HepG2 (cell line): Measurements from ENCODE around the gene PLEKHG4. TPM values are rescaled to one million over a fixed set of nuclear protein-coding genes. Genes with fewer than 3 reads are reported as not detected.

Source experiments
- AGO2 ChIP-seq: fragments of 200-400 bp; formaldehyde crosslinking; optimal IDR thresholded peaks from 2 replicates; pipeline ENCODE3; 2017; ENCODE audit warnings: mild to moderate bottlenecking, low read depth, low read length, moderate library complexity
- HNRNPL ChIP-seq: fragments of 200-400 bp; formaldehyde crosslinking; IDR thresholded peaks from 2 replicates; pipeline ENCODE4 v1.6.1; 2017; ENCODE audit warnings: mild to moderate bottlenecking, low read depth, low read length
- MATR3 ChIP-seq: sonication (generic); formaldehyde crosslinking; IDR thresholded peaks from 2 replicates; pipeline ENCODE4 v1.4.0; 2020; ENCODE audit warnings: missing genetic modification reagents
- MEIS2 ChIP-seq: sonication (generic); formaldehyde crosslinking; IDR thresholded peaks from 2 replicates; pipeline ENCODE4 v1.9.0; 2021; ENCODE audit warnings: mild to moderate bottlenecking, missing genetic modification reagents
- NFAT5 ChIP-seq: sonication (generic); formaldehyde crosslinking; IDR thresholded peaks from 2 replicates; pipeline ENCODE4 v1.4.0; 2020; ENCODE audit warnings: missing genetic modification reagents
- NFKB2 ChIP-seq: sonication (generic); formaldehyde crosslinking; IDR thresholded peaks from 2 replicates; pipeline ENCODE4 v1.4.0; 2020; ENCODE audit warnings: missing genetic modification reagents, borderline replicate concordance
- POGK ChIP-seq: sonication (generic); formaldehyde crosslinking; conservative IDR thresholded peaks from 2 replicates; pipeline ENCODE4 v1.8.0; 2022; ENCODE audit warnings: mild to moderate bottlenecking, moderate library complexity, missing genetic modification reagents
- RBM39 ChIP-seq: fragments of 200-400 bp; formaldehyde crosslinking; IDR thresholded peaks from one replicate; pipeline ENCODE4 v1.6.1; 2018; ENCODE audit warnings: antibody characterized with exemption, mild to moderate bottlenecking, low read depth, low read length; ENCODE audit not compliant: poor library complexity, severe bottlenecking
- SIX4 ChIP-seq: sonication (generic); formaldehyde crosslinking; IDR thresholded peaks from 2 replicates; pipeline ENCODE4 v1.4.0; 2020; ENCODE audit warnings: missing genetic modification reagents
- ZBTB34 ChIP-seq: sonication (generic); formaldehyde crosslinking; IDR thresholded peaks from 2 replicates; pipeline ENCODE4 v1.8.0; 2022; ENCODE audit warnings: mild to moderate bottlenecking, missing genetic modification reagents
- ZHX1 ChIP-seq: sonication (generic); formaldehyde crosslinking; IDR thresholded peaks from 2 replicates; pipeline ENCODE4 v1.8.1; 2022; ENCODE audit warnings: low read depth, mild to moderate bottlenecking, missing genetic modification reagents
- ZNF251 ChIP-seq: sonication (generic); formaldehyde crosslinking; IDR thresholded peaks from 2 replicates; pipeline ENCODE4 v1.9.0; 2021; ENCODE audit warnings: mild to moderate bottlenecking, missing genetic modification reagents
- ZNF572 ChIP-seq: sonication (generic); formaldehyde crosslinking; IDR thresholded peaks from 2 replicates; pipeline ENCODE4 v1.5.1; 2020; ENCODE audit warnings: mild to moderate bottlenecking, missing genetic modification reagents
- ZNF746 ChIP-seq: sonication (generic); formaldehyde crosslinking; IDR thresholded peaks from 2 replicates; pipeline ENCODE4 v1.8.0; 2022; ENCODE audit warnings: mild to moderate bottlenecking, missing genetic modification reagents
- ZNF788 ChIP-seq: sonication (generic); formaldehyde crosslinking; IDR thresholded peaks from 2 replicates; pipeline ENCODE4 v1.5.0; 2020; ENCODE audit warnings: mild to moderate bottlenecking, missing genetic modification reagents, borderline replicate concordance
- ZSCAN25 ChIP-seq: sonication (generic); formaldehyde crosslinking; IDR thresholded peaks from 2 replicates; pipeline ENCODE4 v1.8.0; 2022; ENCODE audit warnings: mild to moderate bottlenecking, missing genetic modification reagents
- polyA plus RNA-seq, 8 experiments: library from polyadenylated mRNA; depleted of rRNA in 3 of 8; stranded (reverse) in 7 of 8; unstranded in 1 of 8; fragments of >200 nt; fragmentation: Illumina TruSeq in 4 of 8; extraction: Trizol in 4 of 8; gene quantifications; 2 replicates each; pipeline versions ENCODE4 v1.2.1 to v1.2.3, GENCODE V29; 2011 to 2016; ENCODE audit warnings: low read depth in 4 of 8, missing spikeins in 1 of 8, mixed read lengths in 1 of 8; ENCODE audit not compliant: insufficient read depth in 1 of 8
- total RNA-seq, 5 experiments: library from RNA; depleted of rRNA; stranded (reverse); fragments of >200 nt; fragmentation: Illumina TruSeq; extraction: Trizol; gene quantifications; 2 replicates each; pipeline ENCODE4 v1.2.3, GENCODE V29; 2016; ENCODE audit warnings: low read depth in 1 of 5

The PLEKHG4 gene
- total and polyA plus RNA-seq, 2 of the 13 experiments (the other 11 are each of a cell fraction or from before 2014, with no cell fraction given): 7.1 to 13.6 TPM

GRCh38 chr16:67284699-67285646 lies 5.6 kb downstream of the PLEKHG4 start (continued):
- TF ChIP-seq ZBTB34: no peak
- 0 out of 2 replicates have a peak, but pooled peaks have one; percentile 41 for TF ChIP-seq ZNF251
- peak; percentile 30 for TF ChIP-seq AGO2
- TF ChIP-seq MATR3 (CRISPR knock-in tag): no peak
- no peak for TF ChIP-seq ZHX1 (CRISPR knock-in tag)
- peak; percentile 60; the same call in 1 of the 2 replicates for TF ChIP-seq MEIS2 (CRISPR knock-in tag)
- peak; percentile 47 for TF ChIP-seq RBM39
- TF ChIP-seq POGK: 0 out of 2 replicates have a peak, but pooled peaks have one; percentile 25
- 0 out of 2 replicates have a peak, but pooled peaks have one; percentile 27 for TF ChIP-seq ZSCAN25 (CRISPR knock-in tag)
- 0 out of 2 replicates have a peak, but pooled peaks have one; percentile 46 for TF ChIP-seq NFAT5 (CRISPR knock-in tag)
- no peak for TF ChIP-seq ZNF746 (CRISPR knock-in tag)
- TF ChIP-seq SIX4: no peak
- peak; percentile 40; the same call in 1 of the 2 replicates for TF ChIP-seq NFKB2 (CRISPR knock-in tag)
- 0 out of 2 replicates have a peak, but pooled peaks have one; percentile 82 for TF ChIP-seq ZNF572 (CRISPR knock-in tag)
- 0 out of 2 replicates have a peak, but pooled peaks have one; percentile 70 for TF ChIP-seq HNRNPL
- TF ChIP-seq ZNF788 (CRISPR knock-in tag): peak; percentile 63; the same call in 1 of the 2 replicates
